ENCODE data around the gene PLB1.

The PLB1 gene

DNA sequence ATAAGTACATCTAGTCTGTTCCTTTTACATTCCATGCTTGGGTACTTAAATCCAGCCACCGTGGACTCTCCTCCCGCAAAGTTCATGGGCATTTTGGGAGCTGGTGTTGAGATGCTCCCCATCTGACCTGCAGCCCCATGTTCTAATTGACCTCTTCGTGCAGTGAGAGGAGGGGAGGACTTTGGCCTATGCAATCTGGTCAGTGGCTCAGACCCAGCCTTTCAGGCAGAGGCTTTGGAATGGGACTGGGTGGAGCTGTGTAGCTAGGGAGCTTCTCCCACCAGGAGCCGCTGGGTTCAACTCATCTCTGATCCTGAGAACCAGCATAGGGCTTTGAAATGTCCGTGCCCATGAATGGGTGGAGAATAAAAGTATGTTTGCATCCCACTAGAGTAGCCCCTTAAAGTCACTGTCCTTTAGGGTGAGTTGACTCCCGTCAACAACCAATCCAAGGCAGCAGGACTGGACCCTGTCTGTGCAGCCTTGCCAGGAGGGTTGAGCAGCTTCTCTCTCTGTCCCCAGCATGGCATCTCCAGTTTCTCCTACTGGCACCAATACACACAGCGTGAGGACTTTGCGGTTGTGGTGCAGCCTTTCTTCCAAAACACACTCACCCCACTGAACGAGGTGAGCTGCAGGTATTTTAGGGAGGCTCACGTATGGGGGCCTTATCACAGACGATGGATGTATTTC, 135.8 kb downstream of the PLB1 start:
- DNase-seq: no peak

DNA sequence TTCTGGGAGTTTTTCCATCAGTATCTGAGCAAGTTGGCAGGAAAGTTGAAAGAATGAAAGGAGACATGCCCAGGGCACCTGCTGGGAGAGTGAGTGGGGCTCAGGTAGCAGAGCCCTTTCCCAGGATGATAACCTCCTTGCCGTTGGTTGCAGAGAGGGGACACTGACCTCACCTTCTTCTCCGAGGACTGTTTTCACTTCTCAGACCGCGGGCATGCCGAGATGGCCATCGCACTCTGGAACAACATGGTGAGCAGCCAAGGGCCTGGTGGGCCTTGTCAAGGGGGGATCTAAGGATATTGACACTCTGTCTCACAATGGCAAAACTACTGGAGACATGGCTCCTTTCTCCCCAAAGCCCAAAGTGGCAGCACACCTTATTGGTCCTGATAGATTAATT, 136.9 kb downstream of the PLB1 start:
- no peak for DNase-seq

GRCh38 chr2:28633204-28633603, 137.3 kb downstream of the PLB1 start:
- DNase-seq: no peak

- DNase-seq: no peak
Measured at GRCh38 chr2:28633746-28634145, 137.9 kb downstream of the PLB1 start.

GRCh38 chr2:28635191-28635611, 139.3 kb downstream of the PLB1 start:
- DNase-seq: no peak

DNA sequence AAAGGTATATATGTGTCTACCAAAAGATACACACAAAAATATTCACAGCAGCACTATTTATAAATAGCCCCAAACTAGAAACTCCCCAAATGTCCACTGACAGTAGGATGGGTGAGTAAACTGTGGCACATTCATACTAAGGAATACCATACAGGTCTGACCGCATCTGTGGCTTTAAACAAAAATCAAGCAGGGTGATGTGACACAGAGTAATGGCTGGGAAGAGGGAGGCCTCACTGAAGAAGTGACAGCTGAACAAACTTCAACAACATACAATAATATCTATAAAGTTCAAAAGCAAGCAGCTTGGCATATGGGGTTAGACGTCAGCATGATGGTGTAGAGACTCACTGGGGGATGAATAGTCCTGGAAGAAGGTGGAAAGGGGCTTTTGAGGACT, 140.6 kb downstream of the PLB1 start:
- DNase-seq: no peak

GRCh38 chr2:28637066-28638047, 141.5 kb downstream of the PLB1 start:
- no peak for DNase-seq

GRCh38 chr2:28638102-28638501, 142.2 kb downstream of the PLB1 start:
- DNase-seq: no peak

- DNase-seq: no peak
Measured at GRCh38 chr2:28639092-28639691, 143.3 kb downstream of the PLB1 start.

- DNase-seq: no peak
Measured at GRCh38 chr2:28639836-28640235, 144.0 kb downstream of the PLB1 start.

GRCh38 chr2:28640260-28640907, 144.5 kb downstream of the PLB1 start:
- DNase-seq: no peak

DNA sequence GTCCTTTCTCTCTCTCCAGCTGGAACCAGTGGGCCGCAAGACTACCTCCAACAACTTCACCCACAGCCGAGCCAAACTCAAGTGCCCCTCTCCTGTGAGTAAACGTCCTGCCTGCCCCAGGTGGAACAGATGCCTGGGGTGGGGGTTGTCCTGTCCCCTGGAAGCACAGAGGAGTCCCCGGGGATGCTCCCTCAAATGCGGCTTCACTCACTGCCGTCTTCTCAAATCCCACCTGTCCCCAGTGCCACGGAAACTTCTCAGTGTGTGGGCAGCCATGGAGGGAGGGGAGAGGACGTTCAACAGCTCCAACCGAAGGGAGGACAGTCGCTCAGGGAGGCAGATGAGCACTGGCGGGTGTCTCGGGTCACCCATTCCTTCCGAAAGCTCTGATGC, 145.0 kb downstream of the PLB1 start:
- DNase-seq: no peak

GRCh38 chr2:28642796-28643195, 146.9 kb downstream of the PLB1 start:
- no peak for DNase-seq

- DNase-seq: no peak
Measured at GRCh38 chr2:28643327-28643726, 147.5 kb downstream of the PLB1 start.

GRCh38 chr2:28643911-28644334, 148.1 kb downstream of the PLB1 start:
- DNase-seq: no peak

GRCh38 chr2:28644760-28645159, 148.9 kb downstream of the PLB1 start:
- DNase-seq: no peak

- no peak for DNase-seq
Measured at GRCh38 chr2:28645553-28645952, 149.7 kb downstream of the PLB1 start.

GRCh38 chr2:28647682-28648081, 151.8 kb downstream of the PLB1 start:
- no peak for DNase-seq

DNA sequence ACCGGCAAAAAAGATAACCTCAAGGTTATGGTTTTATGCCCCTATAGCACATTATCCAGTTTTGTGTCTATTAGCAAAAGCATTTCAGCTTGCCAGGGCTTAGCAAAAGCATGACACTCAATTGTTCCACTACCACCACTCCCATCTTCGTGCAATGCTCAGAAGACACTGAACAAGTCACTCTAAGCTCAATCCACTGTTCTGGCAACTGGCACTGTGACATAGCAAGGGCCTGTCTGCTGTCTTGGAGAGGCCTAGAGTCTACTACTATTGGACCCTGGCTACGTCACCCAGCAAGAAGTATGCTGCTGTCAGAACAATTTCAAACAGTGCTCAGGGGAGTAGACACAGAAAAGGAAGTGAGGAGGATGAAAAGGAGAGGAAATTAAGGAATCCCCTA, 152.3 kb downstream of the PLB1 start:
- DNase-seq: no peak

GRCh38 chr2:28648671-28649395, 153.0 kb downstream of the PLB1 start:
- no peak for DNase-seq

DNA sequence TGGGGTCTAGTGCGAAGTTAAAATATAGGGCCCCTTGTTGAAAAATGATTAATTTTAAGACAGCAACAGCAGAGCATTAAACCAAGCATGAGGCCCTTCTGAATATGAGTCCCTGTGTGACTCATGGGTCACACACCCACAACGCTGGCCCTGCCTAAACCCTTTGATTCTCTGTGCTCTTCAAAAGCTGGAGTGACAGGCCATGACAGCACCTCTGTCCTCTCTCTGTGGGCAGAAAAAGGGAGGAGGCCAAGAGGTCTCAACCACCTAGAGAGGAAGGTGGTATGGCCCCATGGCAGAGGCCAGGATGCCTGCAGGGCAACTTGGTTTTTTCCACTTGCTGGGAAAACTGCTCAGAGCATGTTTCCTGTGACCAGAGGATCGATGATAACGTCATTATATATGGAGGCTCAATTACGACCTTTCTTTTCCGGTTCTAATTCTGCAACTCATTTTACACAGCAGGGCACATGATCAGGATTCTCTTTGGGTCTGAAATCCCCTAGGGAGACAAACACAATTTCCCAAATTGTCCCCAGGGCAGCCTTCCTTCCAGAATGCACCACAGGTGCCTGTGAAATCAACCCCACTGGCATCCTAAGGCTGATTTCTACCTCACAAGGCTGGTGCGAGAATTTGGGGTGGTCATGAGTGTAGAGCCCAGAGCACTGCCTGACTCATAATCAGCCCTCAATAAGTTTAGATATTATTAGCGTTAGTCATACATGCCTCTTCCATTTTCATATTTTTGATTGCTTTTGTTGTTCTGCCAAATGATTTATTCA, 153.8 kb downstream of the PLB1 start:
- peak; percentile 70 to 78 for DNase-seq

- DNase-seq: no peak
Measured at GRCh38 chr2:28650266-28650584, 154.4 kb downstream of the PLB1 start.

Data from activated T-cell treated with anti-CD3 and anti-CD28 coated beads, Interleukin-2, amount 50 U/mL, for 48 hours (primary cell).